ENCODE measurements around the gene SLF1. TPM values are rescaled to one million over a fixed set of nuclear protein-coding genes. Genes with fewer than 3 reads are reported as not detected.

The SLF1 gene
- total and polyA plus RNA-seq, 9 of the 15 experiments (the other 6 are each of a cell fraction or from before 2014, with no cell fraction given), result 9.8 to 31.1 (median 16.3) TPM

DNA sequence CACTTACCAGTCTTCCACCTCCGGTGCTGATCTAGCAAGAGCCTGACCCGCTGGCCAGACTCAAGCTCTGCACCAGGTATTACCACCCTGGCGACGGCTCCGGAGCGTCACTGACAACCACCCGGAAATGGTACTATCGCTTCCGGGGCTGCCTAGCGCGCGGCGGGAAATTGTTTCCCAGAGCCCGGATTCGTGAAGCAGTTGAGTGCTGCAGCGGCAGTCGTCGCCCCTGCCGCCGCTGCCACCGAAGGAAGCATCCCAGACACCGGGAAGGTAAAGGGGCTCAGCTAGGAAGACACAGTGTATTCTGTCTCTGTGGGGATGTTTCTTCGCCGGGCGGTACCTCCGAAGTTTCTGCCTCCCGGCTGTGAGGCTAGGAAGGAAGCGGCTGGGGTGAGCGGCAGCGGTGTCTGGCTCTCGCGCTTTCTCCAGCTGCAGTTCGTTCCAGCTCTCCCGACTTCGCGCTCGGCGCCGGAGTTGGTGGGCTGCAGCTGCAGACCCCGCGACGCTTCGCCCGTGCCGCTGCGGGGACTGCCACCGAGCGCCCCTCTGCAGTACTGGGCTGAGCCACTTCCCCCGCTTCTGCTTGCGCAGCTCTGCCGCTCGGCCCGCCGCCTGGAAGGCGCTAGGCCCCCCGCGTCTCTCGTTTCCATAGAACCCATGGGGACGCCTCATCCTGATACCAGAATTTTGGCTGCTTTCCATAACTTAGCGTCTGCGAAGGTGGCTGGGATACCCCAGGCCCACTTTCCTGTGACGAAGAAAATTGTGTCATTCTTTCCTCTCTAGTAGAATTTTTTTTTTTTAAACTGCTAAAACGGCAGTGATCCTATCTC lies at the start of gene SLF1, which contains the start of gene KIAA0825 (continued):
- TF ChIP-seq, protein P1, sequence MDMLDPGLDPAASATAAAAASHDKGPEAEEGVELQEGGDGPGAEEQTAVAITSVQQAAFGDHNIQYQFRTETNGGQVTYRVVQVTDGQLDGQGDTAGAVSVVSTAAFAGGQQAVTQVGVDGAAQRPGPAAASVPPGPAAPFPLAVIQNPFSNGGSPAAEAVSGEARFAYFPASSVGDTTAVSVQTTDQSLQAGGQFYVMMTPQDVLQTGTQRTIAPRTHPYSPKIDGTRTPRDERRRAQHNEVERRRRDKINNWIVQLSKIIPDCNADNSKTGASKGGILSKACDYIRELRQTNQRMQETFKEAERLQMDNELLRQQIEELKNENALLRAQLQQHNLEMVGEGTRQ (CRISPR knock-in tag; IDR thresholded peaks at IDR 0.05), result no peak
- TF ChIP-seq, protein P2, sequence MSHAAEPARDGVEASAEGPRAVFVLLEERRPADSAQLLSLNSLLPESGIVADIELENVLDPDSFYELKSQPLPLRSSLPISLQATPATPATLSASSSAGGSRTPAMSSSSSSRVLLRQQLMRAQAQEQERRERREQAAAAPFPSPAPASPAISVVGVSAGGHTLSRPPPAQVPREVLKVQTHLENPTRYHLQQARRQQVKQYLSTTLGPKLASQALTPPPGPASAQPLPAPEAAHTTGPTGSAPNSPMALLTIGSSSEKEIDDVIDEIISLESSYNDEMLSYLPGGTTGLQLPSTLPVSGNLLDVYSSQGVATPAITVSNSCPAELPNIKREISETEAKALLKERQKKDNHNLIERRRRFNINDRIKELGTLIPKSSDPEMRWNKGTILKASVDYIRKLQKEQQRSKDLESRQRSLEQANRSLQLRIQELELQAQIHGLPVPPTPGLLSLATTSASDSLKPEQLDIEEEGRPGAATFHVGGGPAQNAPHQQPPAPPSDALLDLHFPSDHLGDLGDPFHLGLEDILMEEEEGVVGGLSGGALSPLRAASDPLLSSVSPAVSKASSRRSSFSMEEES (CRISPR knock-in tag; IDR thresholded peaks at IDR 0.05), result no peak
- no peak for TF ChIP-seq CC2D1A (IDR thresholded peaks at IDR 0.05)
- no peak for TF ChIP-seq ESRRB (CRISPR knock-in tag; IDR thresholded peaks at IDR 0.05; ENCODE audit: borderline replicate concordance)
- no peak for TF ChIP-seq ZC3H4 (CRISPR knock-in tag; IDR thresholded peaks at IDR 0.05; ENCODE audit: borderline replicate concordance)
- TF ChIP-seq PML (IDR thresholded peaks at IDR 0.05; ENCODE audit: low read length), result peak; percentile 54; the same call in 1 of the 2 replicates
- TF ChIP-seq HDAC6 (IDR thresholded peaks at IDR 0.05; ENCODE audit: low read depth, low read length), result no peak
- 0 out of 2 replicates have a peak, but pooled peaks have one; percentile 65 for TF ChIP-seq PHF21A (IDR thresholded peaks at IDR 0.05; ENCODE audit: borderline replicate concordance, low read depth)
- TF ChIP-seq HNRNPUL1 (IDR thresholded peaks at IDR 0.05; ENCODE audit: low read length), result no peak
- no peak for TF ChIP-seq ERF (CRISPR knock-in tag; IDR thresholded peaks at IDR 0.05)
- TF ChIP-seq RFX1 (IDR thresholded peaks at IDR 0.05), result peak; percentile 95
- no peak for TF ChIP-seq TBL1XR1 (IDR thresholded peaks at IDR 0.05; ENCODE audit: low read length in 2 of 2)
- no peak for TF ChIP-seq ESRRA (IDR thresholded peaks at IDR 0.05; ENCODE audit: borderline replicate concordance, low read depth)
- TF ChIP-seq ZNF184 (CRISPR knock-in tag; IDR thresholded peaks at IDR 0.05), result no peak
- TF ChIP-seq PTBP1 (IDR thresholded peaks at IDR 0.05; ENCODE audit: low read depth, low read length), result no peak
- TF ChIP-seq, protein P3, sequence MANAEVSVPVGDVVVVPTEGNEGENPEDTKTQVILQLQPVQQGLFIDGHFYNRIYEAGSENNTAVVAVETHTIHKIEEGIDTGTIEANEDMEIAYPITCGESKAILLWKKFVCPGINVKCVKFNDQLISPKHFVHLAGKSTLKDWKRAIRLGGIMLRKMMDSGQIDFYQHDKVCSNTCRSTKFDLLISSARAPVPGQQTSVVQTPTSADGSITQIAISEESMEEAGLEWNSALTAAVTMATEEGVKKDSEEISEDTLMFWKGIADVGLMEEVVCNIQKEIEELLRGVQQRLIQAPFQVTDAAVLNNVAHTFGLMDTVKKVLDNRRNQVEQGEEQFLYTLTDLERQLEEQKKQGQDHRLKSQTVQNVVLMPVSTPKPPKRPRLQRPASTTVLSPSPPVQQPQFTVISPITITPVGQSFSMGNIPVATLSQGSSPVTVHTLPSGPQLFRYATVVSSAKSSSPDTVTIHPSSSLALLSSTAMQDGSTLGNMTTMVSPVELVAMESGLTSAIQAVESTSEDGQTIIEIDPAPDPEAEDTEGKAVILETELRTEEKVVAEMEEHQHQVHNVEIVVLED (CRISPR knock-in tag; IDR thresholded peaks at IDR 0.05), result no peak
- TF ChIP-seq, protein P4, sequence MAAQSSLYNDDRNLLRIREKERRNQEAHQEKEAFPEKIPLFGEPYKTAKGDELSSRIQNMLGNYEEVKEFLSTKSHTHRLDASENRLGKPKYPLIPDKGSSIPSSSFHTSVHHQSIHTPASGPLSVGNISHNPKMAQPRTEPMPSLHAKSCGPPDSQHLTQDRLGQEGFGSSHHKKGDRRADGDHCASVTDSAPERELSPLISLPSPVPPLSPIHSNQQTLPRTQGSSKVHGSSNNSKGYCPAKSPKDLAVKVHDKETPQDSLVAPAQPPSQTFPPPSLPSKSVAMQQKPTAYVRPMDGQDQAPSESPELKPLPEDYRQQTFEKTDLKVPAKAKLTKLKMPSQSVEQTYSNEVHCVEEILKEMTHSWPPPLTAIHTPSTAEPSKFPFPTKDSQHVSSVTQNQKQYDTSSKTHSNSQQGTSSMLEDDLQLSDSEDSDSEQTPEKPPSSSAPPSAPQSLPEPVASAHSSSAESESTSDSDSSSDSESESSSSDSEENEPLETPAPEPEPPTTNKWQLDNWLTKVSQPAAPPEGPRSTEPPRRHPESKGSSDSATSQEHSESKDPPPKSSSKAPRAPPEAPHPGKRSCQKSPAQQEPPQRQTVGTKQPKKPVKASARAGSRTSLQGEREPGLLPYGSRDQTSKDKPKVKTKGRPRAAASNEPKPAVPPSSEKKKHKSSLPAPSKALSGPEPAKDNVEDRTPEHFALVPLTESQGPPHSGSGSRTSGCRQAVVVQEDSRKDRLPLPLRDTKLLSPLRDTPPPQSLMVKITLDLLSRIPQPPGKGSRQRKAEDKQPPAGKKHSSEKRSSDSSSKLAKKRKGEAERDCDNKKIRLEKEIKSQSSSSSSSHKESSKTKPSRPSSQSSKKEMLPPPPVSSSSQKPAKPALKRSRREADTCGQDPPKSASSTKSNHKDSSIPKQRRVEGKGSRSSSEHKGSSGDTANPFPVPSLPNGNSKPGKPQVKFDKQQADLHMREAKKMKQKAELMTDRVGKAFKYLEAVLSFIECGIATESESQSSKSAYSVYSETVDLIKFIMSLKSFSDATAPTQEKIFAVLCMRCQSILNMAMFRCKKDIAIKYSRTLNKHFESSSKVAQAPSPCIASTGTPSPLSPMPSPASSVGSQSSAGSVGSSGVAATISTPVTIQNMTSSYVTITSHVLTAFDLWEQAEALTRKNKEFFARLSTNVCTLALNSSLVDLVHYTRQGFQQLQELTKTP (IDR thresholded peaks at IDR 0.05; ENCODE audit: low read depth in 1 of 2, partially characterized antibody in 2 of 2), result no peak
- TF ChIP-seq SIX5 (IDR thresholded peaks at IDR 0.05; ENCODE audit: borderline replicate concordance in 1 of 2, insufficient read depth in 1 of 2, low read depth in 1 of 2, low read length in 2 of 2), result peak; percentile 44 to 45; a peak in 2 of 4 replicates
- TF ChIP-seq HMG20A (CRISPR knock-in tag; conservative IDR thresholded peaks at IDR 0.05), result no peak
- no peak for TF ChIP-seq CREBBP (IDR thresholded peaks at IDR 0.05; ENCODE audit: low read depth, low read length)

Measured in K562 (cell line).